ENCODE data around the gene HLTF.

HLTF gene

GRCh38 chr3:149081772-149082171 lies 4.6 kb downstream of the HLTF start:
- no peak for DNase-seq

GRCh38 chr3:149080699-149081091 lies 5.6 kb downstream of the HLTF start:
- DNase-seq = no peak

GRCh38 chr3:149080011-149080698 lies 6.2 kb downstream of the HLTF start:
- DNase-seq = no peak

GRCh38 chr3:149077628-149078027 lies 8.7 kb downstream of the HLTF start:
- DNase-seq = no peak

- no peak for DNase-seq
Observed at GRCh38 chr3:149067883-149068282, 18.4 kb downstream of the HLTF start.

GRCh38 chr3:149061776-149062175 lies 24.6 kb downstream of the HLTF start:
- DNase-seq = no peak

- DNase-seq = no peak
Observed at GRCh38 chr3:149058602-149059001, 27.7 kb downstream of the HLTF start.

GRCh38 chr3:149058198-149058597 lies 28.1 kb downstream of the HLTF start:
- DNase-seq = no peak

GRCh38 chr3:149055575-149055974 lies 30.8 kb downstream of the HLTF start:
- DNase-seq = no peak

GRCh38 chr3:149044339-149045083 lies 41.8 kb downstream of the HLTF start:
- DNase-seq = no peak

- DNase-seq = no peak
Observed at GRCh38 chr3:149042789-149043386, 43.4 kb downstream of the HLTF start.

GRCh38 chr3:149038322-149038721 lies 48.0 kb downstream of the HLTF start:
- no peak for DNase-seq

GRCh38 chr3:149037684-149038083 lies 48.6 kb downstream of the HLTF start:
- no peak for DNase-seq

- DNase-seq = no peak
Observed at GRCh38 chr3:149031096-149031495, 55.2 kb downstream of the HLTF start.

- no peak for DNase-seq
Observed at GRCh38 chr3:149026718-149027117, 59.6 kb downstream of the HLTF start.

- DNase-seq = no peak
Observed at GRCh38 chr3:149023951-149024350, 62.4 kb downstream of the HLTF start.

GRCh38 chr3:149021830-149022229 lies 64.5 kb downstream of the HLTF start:
- no peak for DNase-seq

- DNase-seq = no peak
Observed at GRCh38 chr3:149020839-149021252, 65.5 kb downstream of the HLTF start.

GRCh38 chr3:149020196-149020838 lies 66.0 kb downstream of the HLTF start:
- no peak for DNase-seq

GRCh38 chr3:149019580-149019979 lies 66.8 kb downstream of the HLTF start:
- DNase-seq = no peak

GRCh38 chr3:149018247-149018646 lies 68.1 kb downstream of the HLTF start:
- no peak for DNase-seq

GRCh38 chr3:149016669-149017541 lies 69.4 kb downstream of the HLTF start:
- no peak for DNase-seq

GRCh38 chr3:149016242-149016641 lies 70.1 kb downstream of the HLTF start:
- no peak for DNase-seq
